Measurements from ENCODE around the gene SPPL2B.
A peak's percentile ranks its signal among the peaks of the same experiment; 100 is the strongest.

The SPPL2B gene

GRCh38 chr19:2336528-2337328 is 8.2 kb downstream of the SPPL2B start:
- H3K36me3 ChIP-seq, result peaks cover 40% of the 10 kb centered on the region
- no peak for DNase-seq

GRCh38 chr19:2337329-2337707 is 8.8 kb downstream of the SPPL2B start:
- peaks cover 46% of the 10 kb centered on the region for H3K36me3 ChIP-seq
- H3K27me3 ChIP-seq, result no peaks in the 10 kb centered on the region
- peak; percentile 39 for TF ChIP-seq CTCF (IDR thresholded peaks at IDR 0.05; ENCODE audit: low read depth, low read length)
- H3K9me3 ChIP-seq, result no peaks in the 10 kb centered on the region
- peak; percentile 90 for DNase-seq
- H3K4me3 ChIP-seq (ENCODE audit: low read depth, low read length), result no peak overlapping the region
- peaks cover 16% of the 10 kb centered on the region for H3K4me1 ChIP-seq

More at GRCh38 chr19:2336528-2337328, 8.2 kb downstream of the SPPL2B start:
- TF ChIP-seq CTCF (IDR thresholded peaks at IDR 0.05; ENCODE audit: low read depth, low read length), result no peak
- Histone ChIP-seq H3K4me1 (peaks cover 20% of the 10 kb centered on the region), H3K4me3 (ENCODE audit: low read depth, low read length) (no peak overlapping the region), H3K27me3 (no peaks in the 10 kb centered on the region), H3K9me3 (no peaks in the 10 kb centered on the region)

GRCh38 chr19:2338055-2338615 is 9.7 kb downstream of the SPPL2B start:
- peaks cover 51% of the 10 kb centered on the region for H3K36me3 ChIP-seq
- peaks cover 13% of the 10 kb centered on the region for H3K4me1 ChIP-seq
- H3K4me3 ChIP-seq (ENCODE audit: low read depth, low read length), result no peak overlapping the region
- no peak for DNase-seq
- TF ChIP-seq CTCF (IDR thresholded peaks at IDR 0.05; ENCODE audit: low read depth, low read length), result no peak
- no peaks in the 10 kb centered on the region for H3K27me3 ChIP-seq
- H3K9me3 ChIP-seq, result no peaks in the 10 kb centered on the region

GRCh38 chr19:2338751-2339643 is 10.5 kb downstream of the SPPL2B start:
- H3K27me3 ChIP-seq, result no peaks in the 10 kb centered on the region

GRCh38 chr19:2339644-2340310 is 11.3 kb downstream of the SPPL2B start:
- no peak for TF ChIP-seq CTCF (IDR thresholded peaks at IDR 0.05; ENCODE audit: low read depth, low read length)
- no peak overlapping the region for H3K4me3 ChIP-seq (ENCODE audit: low read depth, low read length)
- no peaks in the 10 kb centered on the region for H3K9me3 ChIP-seq
- peaks cover 8% of the 10 kb centered on the region for H3K4me1 ChIP-seq
- H3K27me3 ChIP-seq, result no peaks in the 10 kb centered on the region
- no peak for DNase-seq
- peaks cover 49% of the 10 kb centered on the region for H3K36me3 ChIP-seq

More at GRCh38 chr19:2338751-2339643, 10.5 kb downstream of the SPPL2B start:
- peaks cover 54% of the 10 kb centered on the region for H3K36me3 ChIP-seq
- peaks cover 8% of the 10 kb centered on the region for H3K4me1 ChIP-seq
- DNase-seq, result no peak
- TF ChIP-seq CTCF (IDR thresholded peaks at IDR 0.05; ENCODE audit: low read depth, low read length), result no peak
- no peaks in the 10 kb centered on the region for H3K9me3 ChIP-seq
- H3K4me3 ChIP-seq (ENCODE audit: low read depth, low read length), result no peak overlapping the region
